D341Med (cell line): ENCODE measurements around the gene BCL3.
"Not testable (repeated sequence)": the region's sequence is repeated elsewhere in the genome, so short reads cannot be mapped to it uniquely, and the experiment has no call there.

Source experiments
- DNase-seq: peaks from one replicate; pipeline ENCODE4 v3.0.0; 2012; ENCODE audit warnings: low spot score

Gene BCL3

GRCh38 chr19:44720945-44721344, 27.6 kb upstream of the BCL3 start:
- DNase-seq, result no peak

GRCh38 chr19:44721369-44721768, 27.1 kb upstream of the BCL3 start:
- not testable (repeated sequence) for DNase-seq

- DNase-seq, result no peak
Measured at GRCh38 chr19:44722131-44723121, 26.1 kb upstream of the BCL3 start.

- no peak for DNase-seq
Measured at GRCh38 chr19:44723299-44723951, 25.1 kb upstream of the BCL3 start.

- DNase-seq, result peak; percentile 90
Measured at GRCh38 chr19:44723952-44724319, 24.6 kb upstream of the BCL3 start.

GRCh38 chr19:44725251-44725650, 23.3 kb upstream of the BCL3 start:
- DNase-seq, result peak; percentile 30

GRCh38 chr19:44725684-44726083, 22.8 kb upstream of the BCL3 start:
- no peak for DNase-seq

- no peak for DNase-seq
Measured at GRCh38 chr19:44726465-44726864, 22.0 kb upstream of the BCL3 start.

- no peak for DNase-seq
Measured at GRCh38 chr19:44728178-44728577, 20.3 kb upstream of the BCL3 start.

- no peak for DNase-seq
Measured at GRCh38 chr19:44729516-44730033, 18.9 kb upstream of the BCL3 start.

GRCh38 chr19:44731081-44731480, 17.4 kb upstream of the BCL3 start:
- DNase-seq, result no peak

- no peak for DNase-seq
Measured at GRCh38 chr19:44731622-44732021, 16.9 kb upstream of the BCL3 start.

GRCh38 chr19:44732235-44733014, 16.1 kb upstream of the BCL3 start:
- peak; percentile 17 for DNase-seq

GRCh38 chr19:44734357-44734756, 14.2 kb upstream of the BCL3 start:
- DNase-seq, result no peak

- DNase-seq, result no peak
Measured at GRCh38 chr19:44735011-44735410, 13.5 kb upstream of the BCL3 start.

GRCh38 chr19:44737238-44738071, 11.1 kb upstream of the BCL3 start:
- peak; percentile 9 for DNase-seq

- no peak for DNase-seq
Measured at GRCh38 chr19:44738136-44738535, 10.4 kb upstream of the BCL3 start.

GRCh38 chr19:44738603-44739558, 9.6 kb upstream of the BCL3 start:
- DNase-seq, result no peak

GRCh38 chr19:44740351-44740824, 8.1 kb upstream of the BCL3 start:
- peak; percentile 8 for DNase-seq

- peak; percentile 18 for DNase-seq
Measured at GRCh38 chr19:44741258-44741731, 7.2 kb upstream of the BCL3 start.
